ENCODE data around the gene TBC1D5.

Gene TBC1D5

GRCh38 chr3:17121336-17121735, 621.1 kb downstream of the TBC1D5 start:
- no peak for DNase-seq

- DNase-seq: no peak
Measured at GRCh38 chr3:17120115-17120514, 622.3 kb downstream of the TBC1D5 start.

DNA sequence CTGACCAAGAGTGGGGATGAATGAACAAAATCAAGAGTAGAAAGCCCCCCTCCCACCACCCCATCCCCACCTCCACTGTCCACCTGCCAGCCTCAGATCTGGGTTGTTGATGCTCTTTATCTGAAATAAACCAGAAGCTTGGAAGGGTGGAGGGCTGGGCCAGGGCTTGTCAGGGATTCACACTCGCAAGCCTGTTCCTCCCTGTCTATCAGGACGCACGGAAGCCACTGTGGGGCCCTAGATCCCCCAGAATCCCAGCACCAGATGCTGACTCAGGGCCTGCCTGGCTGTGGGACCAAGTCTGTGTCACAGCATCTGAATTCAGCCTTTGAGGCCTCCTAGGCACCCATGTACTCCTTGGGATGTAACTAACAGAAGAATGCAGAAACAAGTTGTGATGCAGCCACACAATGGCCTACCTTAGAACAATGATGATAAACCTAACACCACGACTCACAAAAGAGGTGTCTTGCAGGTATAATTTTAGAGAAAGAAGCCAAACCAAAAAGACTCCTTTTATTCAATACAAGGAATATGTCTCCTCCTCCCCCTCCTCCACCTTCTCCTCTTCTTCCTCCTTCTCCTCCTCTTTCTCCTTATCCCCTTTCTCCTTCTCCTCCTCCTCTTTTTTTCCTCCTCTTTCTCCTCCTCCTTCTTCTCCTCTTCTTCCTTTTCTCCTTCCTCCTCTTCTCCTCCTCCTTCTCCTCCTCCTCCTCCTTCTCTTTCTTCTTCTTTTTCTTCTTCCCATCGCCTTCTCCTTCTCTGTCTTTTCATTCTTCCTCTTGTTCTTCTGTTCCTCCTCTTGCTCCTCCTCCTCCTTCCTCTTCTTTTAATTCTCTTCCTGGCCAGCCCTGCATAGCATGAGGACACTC, 623.0 kb downstream of the TBC1D5 start:
- no peak for DNase-seq

DNA sequence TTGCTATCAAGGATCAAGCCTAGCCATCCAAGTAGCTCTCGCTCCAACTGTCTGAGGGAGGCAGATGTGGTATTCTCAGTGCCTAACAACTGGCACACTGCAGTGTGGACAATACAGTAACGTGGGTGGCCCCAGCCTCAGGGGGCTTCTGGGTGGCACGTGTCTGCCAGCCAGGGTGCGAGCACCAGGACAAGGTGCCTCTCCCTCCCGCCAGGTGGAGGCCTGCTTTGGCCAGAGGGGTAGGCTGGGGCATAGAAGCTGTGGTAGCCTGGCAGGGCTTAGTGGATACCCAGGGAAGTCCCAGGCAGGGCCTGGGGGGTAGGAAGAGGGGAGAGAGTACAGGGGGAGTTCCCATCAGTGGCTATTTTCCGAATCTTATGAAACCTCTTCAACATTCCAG, 623.7 kb downstream of the TBC1D5 start:
- no peak for DNase-seq

DNA sequence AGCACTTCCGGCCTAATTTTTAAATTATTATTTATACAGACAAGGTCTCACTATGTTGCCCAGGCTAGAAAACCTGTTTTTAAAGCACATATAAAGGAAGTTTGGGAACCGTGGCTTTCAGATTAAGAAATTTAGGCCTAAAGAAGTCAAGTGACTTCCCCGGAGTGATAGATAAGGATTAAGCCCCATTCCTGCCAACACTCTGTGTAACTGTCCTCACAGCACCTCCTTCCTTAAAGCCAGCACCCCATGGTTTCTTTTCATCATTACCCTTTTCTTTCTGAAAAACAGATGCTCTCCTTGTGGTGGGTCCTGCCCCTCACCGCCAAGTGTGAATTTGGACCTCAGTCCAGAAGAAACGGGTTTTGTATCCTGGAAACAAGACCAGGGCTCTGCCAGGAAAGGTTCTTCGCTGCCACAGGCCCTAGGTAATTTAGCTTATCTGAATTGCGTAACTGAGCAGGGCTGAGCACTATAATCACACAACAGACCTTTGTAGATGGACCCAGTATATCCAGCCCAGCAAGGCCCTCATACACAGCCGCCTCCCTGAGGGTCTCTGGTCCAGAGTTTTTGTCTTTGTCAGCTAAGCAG, 626.3 kb downstream of the TBC1D5 start:
- DNase-seq: no peak

- DNase-seq: no peak
Measured at GRCh38 chr3:17115186-17115585, 627.2 kb downstream of the TBC1D5 start.

DNA sequence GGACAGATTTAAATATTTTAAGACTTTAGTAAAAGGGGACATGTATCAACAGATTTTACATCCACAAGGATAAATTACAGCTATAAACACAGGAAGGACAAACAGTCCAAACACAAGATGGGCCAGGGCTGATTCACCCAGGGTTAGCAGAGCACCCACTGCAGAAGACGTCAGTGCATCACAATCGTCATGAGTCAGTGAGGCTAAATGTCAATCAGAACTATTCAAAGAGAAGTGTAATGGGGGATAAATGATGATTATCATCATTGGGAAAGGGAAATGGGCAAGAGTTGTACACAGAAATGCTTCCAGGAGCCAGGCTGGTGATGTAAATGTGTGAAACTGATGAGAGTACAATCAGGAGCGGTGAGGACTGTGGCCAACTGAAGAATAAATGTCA, 630.8 kb downstream of the TBC1D5 start:
- DNase-seq: no peak

GRCh38 chr3:17110660-17111396, 631.6 kb downstream of the TBC1D5 start:
- DNase-seq: no peak
